Measurements from ENCODE around the gene STARD10. TPM values are rescaled to one million over a fixed set of nuclear protein-coding genes. Genes with fewer than 3 reads are reported as not detected.
"Not testable (repeated sequence)": the region's sequence is repeated elsewhere in the genome, so short reads cannot be mapped to it uniquely, and the experiment has no call there.

STARD10 gene
- total RNA-seq, 6 experiments from 2014 or later, result 282 to 525 (median 330) TPM

GRCh38 chr11:72792437-72793021, 1.3 kb downstream of the STARD10 start:
- H3K4me3 ChIP-seq, result no peak overlapping the region
- TF ChIP-seq CTCF (IDR thresholded peaks at IDR 0.05) (no peak), POLR2A (IDR thresholded peaks at IDR 0.05) (no peak)
- peaks cover 0 to 52% (median 17%) of the 10 kb centered on the region in 4 donors for H3K4me1 ChIP-seq
- H3K36me3 ChIP-seq, result no peaks in the 10 kb centered on the region
- H3K27me3 ChIP-seq, result no peaks in the 10 kb centered on the region
- intact Hi-C loops (cut with DNase I), result loop anchor here in 1 of 2 donors (5.0 kb wide), 1 partner anchor 65 kb away; no protein-coding TSS in a partner anchor
- peak overlapping the region in 2 of 3 donors; percentile 80 to 84 for H3K27ac ChIP-seq
- no CpG with 5 or more reads among the region's 3 CpGs for WGBS (ENCODE audit: insufficient coverage, low coverage, low lambda C conversion rate, missing lambda C conversion rate)
- ATAC-seq (no peak), DNase-seq (no peak)
- no peaks in the 10 kb centered on the region for H3K9me3 ChIP-seq

- peaks cover 0 to 64% (median 23%) of the 10 kb centered on the region in 4 donors for H3K4me1 ChIP-seq
- H3K4me3 ChIP-seq, H3K36me3 ChIP-seq, H3K27ac ChIP-seq, H3K27me3 ChIP-seq, DNase-seq, H3K9me3 ChIP-seq, ATAC-seq: not testable (repeated sequence)
- intact Hi-C loops (cut with DNase I), result loop anchor here in 1 of 2 donors (5.0 kb wide), 1 partner anchor 64 kb away; no protein-coding TSS in a partner anchor
- WGBS (ENCODE audit: insufficient coverage, low coverage, low lambda C conversion rate, missing lambda C conversion rate), result 74% methylated on average over 3 of the region's 7 CpGs
Observed at GRCh38 chr11:72791228-72791627, 2.6 kb downstream of the STARD10 start.

- Histone ChIP-seq H3K27me3 (no peaks in the 10 kb centered on the region), H3K27ac (peak overlapping the region in 2 of 3 donors; percentile 48 to 57), H3K36me3 (no peaks in the 10 kb centered on the region), H3K4me1 (peaks cover 0 to 58% (median 24%) of the 10 kb centered on the region in 4 donors), H3K9me3 (no peaks in the 10 kb centered on the region), H3K4me3 (no peak overlapping the region)
- intact Hi-C loops (cut with DNase I), result loop anchor here (5.0 kb wide), 1 partner anchor 62 kb away; no protein-coding TSS in a partner anchor
- no peak for TF ChIP-seq CTCF (IDR thresholded peaks at IDR 0.05)
- TF ChIP-seq POLR2A (IDR thresholded peaks at IDR 0.05), result no peak
- 27% methylated on average over 9 of the region's 10 CpGs for WGBS (ENCODE audit: insufficient coverage, low coverage, low lambda C conversion rate, missing lambda C conversion rate)
- DNase-seq (peak; percentile 45 to 88 (median 81)), ATAC-seq (peak; percentile 3 to 34 (median 32))
Observed at GRCh38 chr11:72789493-72790131, 4.2 kb downstream of the STARD10 start.

- WGBS (ENCODE audit: insufficient coverage, low coverage, low lambda C conversion rate, missing lambda C conversion rate), result 49% methylated on average over 6 of the region's 7 CpGs
- no peaks in the 10 kb centered on the region for H3K27me3 ChIP-seq
- no peak overlapping the region for H3K4me3 ChIP-seq
- H3K27ac ChIP-seq, result peak overlapping the region; percentile 67 to 71 (median 68)
- ATAC-seq (peak in 1 of 4 donors; percentile 5), DNase-seq (no peak)
- TF ChIP-seq POLR2A (IDR thresholded peaks at IDR 0.05) (no peak), CTCF (IDR thresholded peaks at IDR 0.05) (no peak)
- H3K36me3 ChIP-seq, result no peaks in the 10 kb centered on the region
- no peaks in the 10 kb centered on the region for H3K9me3 ChIP-seq
- H3K4me1 ChIP-seq, result peaks cover 0 to 52% (median 22%) of the 10 kb centered on the region in 4 donors
- intact Hi-C loops (cut with DNase I), result loop anchor here in 1 of 2 donors (5.0 kb wide), 1 partner anchor 61 kb away; no protein-coding TSS in a partner anchor
Observed at GRCh38 chr11:72788241-72788640, 5.6 kb downstream of the STARD10 start.
